Transverse colon (tissue), 4 donors: Measurements from ENCODE around the gene CDC14B. TPM values are rescaled to one million over a fixed set of nuclear protein-coding genes. Genes with fewer than 3 reads are reported as not detected.

ENCODE experiments used
- DNase-seq: peaks from one replicate; pipeline ENCODE4 v3.0.0-alpha.2; 2019
- H3K27ac ChIP-seq, 4 donors: fragments of 200-600 bp; sonication (generic); 2 replicates each; pipeline ENCODE4 v1.5.1; 2016 to 2018; ENCODE audit warnings: inconsistent platforms in 4 of 4
- H3K27me3 ChIP-seq: fragments of 200-600 bp; sonication (generic); 2 replicates; pipeline ENCODE4 v1.5.1; 2017; ENCODE audit warnings: inconsistent platforms
- H3K36me3 ChIP-seq, 4 donors: fragments of 200-600 bp; sonication (generic); 2 replicates each; pipeline ENCODE4 v1.5.1; 2017 to 2019; ENCODE audit warnings: inconsistent platforms in 4 of 4
- H3K4me1 ChIP-seq, 4 donors: fragments of 200-600 bp; sonication (generic); 2 replicates each; pipeline ENCODE4 v1.5.1; 2017 to 2020; ENCODE audit warnings: inconsistent platforms in 4 of 4
- H3K4me3 ChIP-seq, 4 donors: fragments of 200-600 bp; sonication (generic); 1 replicate in 1 of 4; 2 replicates in 3 of 4; pipeline versions ENCODE4 v1.5.1 to v1.6.1; 2017 to 2019; ENCODE audit warnings: inconsistent platforms in 4 of 4
- H3K9me3 ChIP-seq, 2 donors: fragments of 200-600 bp; sonication (generic); 2 replicates each; pipeline ENCODE4 v1.5.1; 2017 to 2019; ENCODE audit warnings: inconsistent platforms in 2 of 2
- EP300 ChIP-seq: sonication (generic); formaldehyde crosslinking; IDR thresholded peaks from one replicate; pipeline ENCODE4 v1.6.1; 2017; ENCODE audit warnings: antibody characterized with exemption, low read depth
- POLR2A ChIP-seq: fragments of 450-650 bp; IDR thresholded peaks from one replicate; pipeline ENCODE4 v1.6.1; 2016; ENCODE audit warnings: antibody characterized with exemption, mild to moderate bottlenecking, moderate library complexity
- POLR2AphosphoS5 ChIP-seq, 3 donors: sonication (generic); formaldehyde crosslinking; IDR thresholded peaks; one replicate each; pipeline ENCODE4 v1.6.1; 2016; ENCODE audit warnings: antibody characterized with exemption in 3 of 3
- WGBS, 2 donors: methylation state at CpG; one replicate each; pipeline ENCODE4 v1.1.5; 2018; ENCODE audit warnings: low coverage in 1 of 2; 5-methylcytosine and 5-hydroxymethylcytosine counted together
- in situ Hi-C, 4 donors: fragments of 200-750 bp; cut with MboI; loops; one replicate each; pipeline versions ENCODE4 v1.15.0 to v1.15.1; 2017; ENCODE audit warnings: low sequenced_read_pairs in 3 of 4, low pct_ligation_motif_present in 1 of 4, low pct_unique_long_range_greater_than_20kb in 1 of 4
- intact Hi-C: fragments of 100-400 bp; cut with DNase I; formaldehyde crosslinking; loops from one replicate; pipeline ENCODE4 v1.15.1; 2023; ENCODE audit warnings: low total_unique reads
- total RNA-seq, 4 donors: library from RNA; depleted of rRNA; stranded (reverse); fragments of >200 nt; gene quantifications; one replicate each; pipeline ENCODE4 v1.1.0, GENCODE V29; 2016
- TF ChIP-seq, protein P1 (sequence below), 5 experiments: fragments of 200-600 bp in 3 of 5; fragments of 450-650 bp in 2 of 5; sonication (generic) in 3 of 5; IDR thresholded peaks; 1 replicate in 2 of 5; 2 replicates in 3 of 5; pipeline ENCODE4 v1.5.1; 2016 to 2017; ENCODE audit warnings: antibody characterized with exemption in 5 of 5, inconsistent platforms in 3 of 5, mild to moderate bottlenecking in 2 of 5, moderate library complexity in 1 of 5

The CDC14B gene
- total RNA-seq, 4 donors from 2014 or later: 18.0 to 22.3 (median 20.9) TPM

DNA sequence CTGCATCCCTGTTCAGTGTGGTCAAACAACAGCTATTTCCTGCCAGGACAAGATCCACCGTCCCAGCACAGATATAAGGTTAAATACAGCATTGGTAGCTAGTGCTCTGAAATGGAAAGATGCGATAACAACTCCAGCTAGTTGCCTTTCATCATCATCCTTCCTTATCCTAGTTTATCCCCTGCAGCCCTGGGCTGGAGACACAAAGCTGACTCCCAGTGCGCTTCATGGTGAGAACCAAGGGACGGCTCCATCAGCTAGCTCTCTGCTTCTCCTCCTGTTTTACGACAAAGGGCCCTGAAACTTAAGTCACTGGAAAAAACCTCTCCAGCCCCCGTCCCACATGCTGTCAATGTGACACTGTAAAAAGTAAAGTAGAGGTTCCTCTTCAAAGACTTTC lies 37.9 kb downstream of the CDC14B start:
- no peak overlapping the region for H3K27ac ChIP-seq
- in situ Hi-C loops: no loop called here
- DNase-seq: no peak
- no peaks in the 10 kb centered on the region for H3K27me3 ChIP-seq
- H3K4me1 ChIP-seq: no peaks in the 10 kb centered on the region
- H3K36me3 ChIP-seq: no peaks in the 10 kb centered on the region
- intact Hi-C loops: no loop called here
- H3K9me3 ChIP-seq: no peaks in the 10 kb centered on the region
- no peak overlapping the region for H3K4me3 ChIP-seq
- WGBS, 2 donors: 85 to 88% methylated on average over 6 of the region's 6 CpGs
- TF ChIP-seq EP300 (no peak), POLR2AphosphoS5 (IDR thresholded peaks at IDR 0.05) (no peak), POLR2A (no peak)

DNA sequence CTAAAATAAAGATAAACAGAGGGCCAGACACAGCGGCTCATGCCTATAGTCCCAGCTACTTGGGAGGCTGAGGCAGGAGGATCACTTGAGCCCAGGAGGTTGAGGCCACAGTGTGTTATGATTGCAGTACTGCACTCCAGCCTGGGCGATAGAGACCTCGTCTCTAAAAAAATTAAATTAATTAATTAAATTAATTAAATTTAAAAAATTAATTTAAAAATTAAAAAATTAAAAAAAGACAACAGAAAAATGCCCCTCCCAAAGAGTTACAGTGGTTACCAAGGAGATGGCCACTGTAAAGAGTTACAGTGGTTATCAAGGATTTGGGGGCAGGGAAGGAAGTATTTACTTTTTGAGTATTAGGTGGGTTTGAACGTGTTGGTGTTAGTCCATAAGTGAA lies 38.3 kb downstream of the CDC14B start:
- 86 to 95% methylated on average over 4 of the region's 4 CpGs for WGBS, 2 donors
- no peak for DNase-seq
- in situ Hi-C loops: no loop called here

DNA sequence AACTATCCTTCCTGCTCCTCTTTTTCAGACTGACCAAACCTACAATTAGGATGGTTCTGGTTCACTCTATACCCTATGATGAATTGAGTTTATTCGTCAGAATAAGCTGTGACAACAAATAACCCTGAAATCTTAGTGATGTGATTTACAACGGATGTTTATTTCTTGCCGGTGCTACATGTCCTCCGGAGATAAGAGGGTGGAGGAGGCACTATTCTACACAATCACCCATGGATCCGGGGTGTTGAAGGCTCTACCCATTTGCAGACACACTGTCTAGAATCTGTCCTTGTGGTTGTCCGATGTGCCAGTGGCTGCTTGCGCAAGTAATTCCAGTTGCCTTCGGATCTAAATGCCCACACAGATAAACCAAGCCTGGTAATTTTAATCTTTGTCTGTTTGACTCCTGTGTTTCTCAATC lies 44.7 kb downstream of the CDC14B start:
- no peaks in the 10 kb centered on the region for H3K9me3 ChIP-seq
- intact Hi-C loops (no loop called here), in situ Hi-C loops (no loop called here)
- H3K36me3 ChIP-seq: no peaks in the 10 kb centered on the region
- no peaks in the 10 kb centered on the region for H3K4me1 ChIP-seq
- no peak for DNase-seq
- H3K4me3 ChIP-seq: no peak overlapping the region
- H3K27ac ChIP-seq: no peak overlapping the region
- TF ChIP-seq EP300 (no peak), POLR2AphosphoS5 (IDR thresholded peaks at IDR 0.05) (no peak), POLR2A (no peak)
- TF ChIP-seq, protein P1, sequence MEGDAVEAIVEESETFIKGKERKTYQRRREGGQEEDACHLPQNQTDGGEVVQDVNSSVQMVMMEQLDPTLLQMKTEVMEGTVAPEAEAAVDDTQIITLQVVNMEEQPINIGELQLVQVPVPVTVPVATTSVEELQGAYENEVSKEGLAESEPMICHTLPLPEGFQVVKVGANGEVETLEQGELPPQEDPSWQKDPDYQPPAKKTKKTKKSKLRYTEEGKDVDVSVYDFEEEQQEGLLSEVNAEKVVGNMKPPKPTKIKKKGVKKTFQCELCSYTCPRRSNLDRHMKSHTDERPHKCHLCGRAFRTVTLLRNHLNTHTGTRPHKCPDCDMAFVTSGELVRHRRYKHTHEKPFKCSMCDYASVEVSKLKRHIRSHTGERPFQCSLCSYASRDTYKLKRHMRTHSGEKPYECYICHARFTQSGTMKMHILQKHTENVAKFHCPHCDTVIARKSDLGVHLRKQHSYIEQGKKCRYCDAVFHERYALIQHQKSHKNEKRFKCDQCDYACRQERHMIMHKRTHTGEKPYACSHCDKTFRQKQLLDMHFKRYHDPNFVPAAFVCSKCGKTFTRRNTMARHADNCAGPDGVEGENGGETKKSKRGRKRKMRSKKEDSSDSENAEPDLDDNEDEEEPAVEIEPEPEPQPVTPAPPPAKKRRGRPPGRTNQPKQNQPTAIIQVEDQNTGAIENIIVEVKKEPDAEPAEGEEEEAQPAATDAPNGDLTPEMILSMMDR (IDR thresholded peaks at IDR 0.05): no peak
- 80 to 86% methylated on average over 3 to 8 of the region's 8 CpGs for WGBS, 2 donors
- H3K27me3 ChIP-seq: no peaks in the 10 kb centered on the region

More for the DNA sequence above, 38.3 kb downstream of the CDC14B start:
- TF ChIP-seq, protein P1 (IDR thresholded peaks at IDR 0.05): no peak
- no peak for TF ChIP-seq POLR2AphosphoS5 (IDR thresholded peaks at IDR 0.05)
- no peak for TF ChIP-seq POLR2A
- TF ChIP-seq EP300: no peak
- intact Hi-C loops: no loop called here
- H3K9me3 ChIP-seq: no peaks in the 10 kb centered on the region
- H3K36me3 ChIP-seq: no peaks in the 10 kb centered on the region
- H3K4me1 ChIP-seq: no peaks in the 10 kb centered on the region
- H3K27me3 ChIP-seq: no peaks in the 10 kb centered on the region
- no peak overlapping the region for H3K27ac ChIP-seq
- H3K4me3 ChIP-seq: no peak overlapping the region

DNA sequence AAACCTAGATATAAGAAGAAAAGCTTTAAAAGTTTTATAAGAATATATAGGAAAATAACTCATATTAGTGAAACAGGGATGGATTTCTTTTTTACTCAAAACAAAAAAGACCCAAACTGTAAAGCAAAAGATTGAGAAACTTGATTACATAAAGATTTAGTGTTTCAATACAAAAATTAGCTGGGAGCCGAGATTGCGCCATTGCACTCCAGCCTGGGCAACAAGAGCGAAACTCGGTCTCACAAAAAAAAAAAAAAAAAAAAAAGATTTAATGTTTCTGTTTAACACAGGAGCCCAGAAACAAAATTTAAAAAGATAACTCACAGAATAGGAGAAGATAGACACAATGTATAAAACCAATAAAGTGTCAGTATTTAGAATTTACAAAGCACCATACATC lies 45.2 kb downstream of the CDC14B start:
- intact Hi-C loops: no loop called here
- Histone ChIP-seq H3K4me1 (no peaks in the 10 kb centered on the region), H3K36me3 (no peaks in the 10 kb centered on the region), H3K27ac (no peak overlapping the region), H3K9me3 (no peaks in the 10 kb centered on the region), H3K27me3 (no peaks in the 10 kb centered on the region), H3K4me3 (no peak overlapping the region)
- WGBS, 2 donors: 88 to 92% methylated on average over 4 of the region's 4 CpGs
- in situ Hi-C loops: no loop called here
- no peak for TF ChIP-seq POLR2A
- TF ChIP-seq POLR2AphosphoS5 (IDR thresholded peaks at IDR 0.05): no peak
- no peak for TF ChIP-seq EP300
- TF ChIP-seq, protein P1 (IDR thresholded peaks at IDR 0.05): no peak
- DNase-seq: no peak

DNA sequence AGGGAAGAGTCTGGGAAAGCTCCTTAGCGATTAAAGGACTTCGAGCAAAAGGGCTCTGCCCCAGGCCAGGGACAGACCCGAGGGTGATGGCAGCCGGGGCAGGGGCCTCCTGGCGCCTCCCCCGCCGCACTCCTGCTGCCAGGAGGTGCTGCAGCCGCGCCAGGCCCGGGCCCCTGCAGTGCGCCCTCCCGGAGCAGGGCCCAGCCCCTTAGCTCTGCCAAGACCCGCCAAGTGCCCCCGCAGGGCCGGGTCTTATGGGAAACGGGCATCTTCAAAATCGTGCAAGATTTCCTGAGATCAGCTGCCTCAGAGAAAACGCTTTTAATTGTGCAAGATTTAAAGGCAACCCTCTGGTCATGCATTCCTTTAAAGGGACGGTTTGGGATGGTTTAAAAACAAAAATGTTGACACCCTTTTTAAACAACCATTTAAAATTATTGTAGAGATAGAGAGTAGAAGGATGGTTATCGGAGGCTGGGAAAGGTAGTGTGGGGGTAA lies 52.4 kb downstream of the CDC14B start:
- no peaks in the 10 kb centered on the region for H3K9me3 ChIP-seq
- H3K4me1 ChIP-seq: peaks cover 0 to 34% (median 14%) of the 10 kb centered on the region in 4 donors
- in situ Hi-C loops (loop anchor here in 1 of 4 donors (10.0 kb wide), 1 partner anchor 98 kb away; no protein-coding TSS in a partner anchor), intact Hi-C loops (loop anchor here (1.0 kb wide), 1 partner anchor 87 kb away; no protein-coding TSS in a partner anchor)
- peaks cover 0 to 6% (median 1%) of the 10 kb centered on the region in 4 donors for H3K36me3 ChIP-seq
- peak overlapping the region; percentile 95 to 97 (median 97) for H3K27ac ChIP-seq
- DNase-seq: no peak
- H3K4me3 ChIP-seq: peak overlapping the region; percentile 75 to 83 (median 82)
- 8 to 13% methylated on average over 2 to 19 of the region's 20 CpGs for WGBS, 2 donors
- TF ChIP-seq, protein P1 (IDR thresholded peaks at IDR 0.05): no peak
- peak in 1 of 3 donors; percentile 1 for TF ChIP-seq POLR2AphosphoS5 (IDR thresholded peaks at IDR 0.05)
- H3K27me3 ChIP-seq: no peaks in the 10 kb centered on the region
